ENCODE measurements around the gene PRKAR2B. TPM values are rescaled to one million over a fixed set of nuclear protein-coding genes. Genes with fewer than 3 reads are reported as not detected.

PRKAR2B gene
- 2.2 to 3.4 TPM (median 2.8 TPM) in 5 replicates for total RNA-seq (2022; extraction: Qiagen RNA extraction)

DNA sequence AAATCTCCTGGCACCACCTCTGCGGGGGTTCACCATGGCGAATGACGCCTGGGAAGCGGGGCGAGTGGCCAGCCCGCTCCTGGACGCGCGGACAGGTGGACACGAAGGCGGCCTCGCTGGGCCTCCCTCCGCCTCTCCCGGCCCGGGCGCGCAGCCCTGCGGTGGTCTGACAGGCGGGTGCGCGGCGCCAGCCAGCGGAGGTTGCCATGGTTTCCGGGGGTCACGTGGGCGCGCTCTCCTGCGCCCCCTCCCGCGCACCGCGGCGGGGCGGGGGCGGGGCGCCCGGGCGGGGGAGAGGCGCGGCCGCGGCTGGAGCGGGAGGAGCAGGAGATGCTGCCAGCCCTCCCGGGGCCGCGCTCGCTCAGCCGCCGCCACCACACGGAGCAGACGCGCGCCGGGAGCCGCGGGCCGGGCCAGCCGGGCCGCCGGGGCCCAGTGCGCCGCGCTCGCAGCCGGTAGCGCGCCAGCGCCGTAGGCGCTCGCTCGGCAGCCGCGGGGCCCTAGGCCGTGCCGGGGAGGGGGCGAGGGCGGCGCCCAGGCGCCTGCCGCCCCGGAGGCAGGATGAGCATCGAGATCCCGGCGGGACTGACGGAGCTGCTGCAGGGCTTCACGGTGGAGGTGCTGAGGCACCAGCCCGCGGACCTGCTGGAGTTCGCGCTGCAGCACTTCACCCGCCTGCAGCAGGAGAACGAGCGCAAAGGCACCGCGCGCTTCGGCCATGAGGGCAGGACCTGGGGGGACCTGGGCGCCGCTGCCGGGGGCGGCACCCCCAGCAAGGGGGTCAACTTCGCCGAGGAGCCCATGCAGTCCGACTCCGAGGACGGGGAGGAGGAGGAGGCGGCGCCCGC lies at the start of gene PRKAR2B:
Gene PRKAR2B, plus strand, starts transcription at position 359 of the 848 bp plus-strand sequence. Its CDS starts 203 bp downstream, at position 562.

DNA sequence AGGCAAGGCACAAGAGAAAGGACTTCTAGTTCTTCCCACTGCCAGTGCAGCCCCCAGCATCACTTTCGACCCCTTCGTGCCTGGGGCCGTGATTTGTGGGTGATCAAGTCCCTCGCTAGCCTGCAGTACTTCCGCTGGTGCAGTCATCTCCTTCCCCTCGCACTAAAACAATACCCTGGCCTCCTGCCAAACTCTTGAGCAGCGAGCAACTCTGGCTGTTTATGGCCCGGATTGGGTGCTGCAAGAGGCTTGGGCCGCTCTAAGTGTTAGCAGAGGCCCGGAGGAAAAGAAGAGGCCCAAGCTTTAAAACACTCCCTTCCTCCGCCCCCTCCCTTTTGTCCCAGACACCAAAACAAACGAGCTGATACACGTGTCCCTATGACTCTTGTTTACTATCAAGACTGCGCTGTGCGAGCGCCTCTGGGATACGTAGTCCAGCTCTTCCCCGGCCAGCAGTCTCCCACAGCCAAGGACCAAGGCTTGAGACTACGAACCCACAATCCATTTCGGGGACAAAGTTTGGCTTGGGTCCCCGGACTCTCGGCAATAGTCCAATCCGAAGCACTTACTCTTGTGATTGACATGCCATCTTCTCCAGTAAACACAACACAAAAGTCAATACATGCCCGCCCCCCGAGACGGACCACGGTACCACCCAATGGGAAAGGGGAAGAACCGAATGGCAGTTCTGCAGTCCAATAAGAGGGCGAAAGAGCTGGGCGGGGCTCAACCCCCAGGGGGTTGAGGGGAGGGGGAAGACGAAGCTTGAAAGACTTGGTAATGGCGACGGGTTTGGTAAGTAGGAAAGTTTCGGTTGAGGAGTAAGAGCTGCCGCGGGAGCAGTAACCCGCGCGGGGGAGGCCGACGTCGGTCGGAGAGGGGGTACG lies 124.0 kb downstream of the PRKAR2B start, which contains the start of gene HBP1:
Gene HBP1, plus strand, starts transcription at position 771 of the 887 bp plus-strand sequence. CDS start 10,891 bp downstream, outside the sequence.

Other genes with a start within 250 kb of the PRKAR2B start
- not detected in 5 replicates for gene PIK3CG, start 179.4 kb upstream of the PRKAR2B start, total RNA-seq (2022; extraction: Qiagen RNA extraction)
- gene HBP1, start 124.3 kb downstream of the PRKAR2B start, total RNA-seq (2022; extraction: Qiagen RNA extraction), result 14.6 to 22.2 TPM (median 20.6 TPM) in 5 replicates

Measured in A549 treated with Hydrocortisone at 1 μM for 4 hours (cell line).